ENCODE results near the gene WDR64.

DNA sequence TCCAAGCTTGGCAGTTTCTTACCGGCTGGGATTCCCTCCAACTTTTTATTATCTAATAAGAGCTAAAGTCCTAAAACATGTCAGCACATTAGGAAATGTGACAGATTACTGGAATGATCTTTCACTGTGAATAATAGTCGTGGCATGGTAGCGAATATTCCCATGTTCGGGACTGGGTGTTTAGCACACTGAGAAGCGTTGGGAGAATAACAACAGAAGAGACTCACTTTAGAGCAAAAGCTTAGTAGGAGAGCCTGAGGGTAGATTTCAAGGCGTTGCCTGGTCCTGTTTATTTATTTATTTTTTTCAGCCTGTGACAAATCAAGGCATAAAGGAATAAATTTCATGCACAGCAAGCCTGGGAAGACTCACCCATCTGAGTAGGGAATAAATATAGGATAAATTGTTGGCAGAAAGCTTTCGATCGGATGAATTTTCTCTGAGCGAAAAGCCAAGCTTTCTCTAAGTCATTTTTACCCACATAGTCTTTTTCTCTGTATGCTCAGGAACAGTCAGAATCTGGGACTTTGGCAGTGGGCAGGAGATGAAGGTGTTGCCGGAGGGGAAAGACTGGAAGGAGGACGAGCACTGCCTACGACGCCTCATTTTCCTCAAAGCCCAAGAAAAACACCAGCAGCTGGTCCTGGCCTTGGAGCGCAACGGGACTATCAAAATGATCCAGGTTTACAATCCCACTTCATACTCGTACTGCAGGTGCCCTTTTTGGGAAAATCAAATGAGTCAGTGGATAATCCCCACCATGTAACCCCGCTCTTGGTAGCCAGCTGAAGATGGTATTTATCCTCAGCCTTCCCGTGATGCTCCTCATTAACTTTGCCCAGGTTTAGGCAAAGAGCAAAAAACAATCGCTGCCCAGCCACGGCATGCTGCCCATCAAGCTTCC lies 97.2 kb downstream of the WDR64 start:
- TF ChIP-seq, protein P1, sequence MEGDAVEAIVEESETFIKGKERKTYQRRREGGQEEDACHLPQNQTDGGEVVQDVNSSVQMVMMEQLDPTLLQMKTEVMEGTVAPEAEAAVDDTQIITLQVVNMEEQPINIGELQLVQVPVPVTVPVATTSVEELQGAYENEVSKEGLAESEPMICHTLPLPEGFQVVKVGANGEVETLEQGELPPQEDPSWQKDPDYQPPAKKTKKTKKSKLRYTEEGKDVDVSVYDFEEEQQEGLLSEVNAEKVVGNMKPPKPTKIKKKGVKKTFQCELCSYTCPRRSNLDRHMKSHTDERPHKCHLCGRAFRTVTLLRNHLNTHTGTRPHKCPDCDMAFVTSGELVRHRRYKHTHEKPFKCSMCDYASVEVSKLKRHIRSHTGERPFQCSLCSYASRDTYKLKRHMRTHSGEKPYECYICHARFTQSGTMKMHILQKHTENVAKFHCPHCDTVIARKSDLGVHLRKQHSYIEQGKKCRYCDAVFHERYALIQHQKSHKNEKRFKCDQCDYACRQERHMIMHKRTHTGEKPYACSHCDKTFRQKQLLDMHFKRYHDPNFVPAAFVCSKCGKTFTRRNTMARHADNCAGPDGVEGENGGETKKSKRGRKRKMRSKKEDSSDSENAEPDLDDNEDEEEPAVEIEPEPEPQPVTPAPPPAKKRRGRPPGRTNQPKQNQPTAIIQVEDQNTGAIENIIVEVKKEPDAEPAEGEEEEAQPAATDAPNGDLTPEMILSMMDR (IDR thresholded peaks at IDR 0.05; ENCODE audit: low read depth, low read length) = no peak
- no peak for TF ChIP-seq POLR2A (IDR thresholded peaks at IDR 0.05; ENCODE audit: extremely low read depth, insufficient read length)
- TF ChIP-seq, protein P2, sequence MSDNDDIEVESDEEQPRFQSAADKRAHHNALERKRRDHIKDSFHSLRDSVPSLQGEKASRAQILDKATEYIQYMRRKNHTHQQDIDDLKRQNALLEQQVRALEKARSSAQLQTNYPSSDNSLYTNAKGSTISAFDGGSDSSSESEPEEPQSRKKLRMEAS (IDR thresholded peaks at IDR 0.05; ENCODE audit: low read depth, low read length) = no peak

Data from NB4 (cell line).